ENCODE results near the gene CMTM3.

CMTM3 gene

DNA sequence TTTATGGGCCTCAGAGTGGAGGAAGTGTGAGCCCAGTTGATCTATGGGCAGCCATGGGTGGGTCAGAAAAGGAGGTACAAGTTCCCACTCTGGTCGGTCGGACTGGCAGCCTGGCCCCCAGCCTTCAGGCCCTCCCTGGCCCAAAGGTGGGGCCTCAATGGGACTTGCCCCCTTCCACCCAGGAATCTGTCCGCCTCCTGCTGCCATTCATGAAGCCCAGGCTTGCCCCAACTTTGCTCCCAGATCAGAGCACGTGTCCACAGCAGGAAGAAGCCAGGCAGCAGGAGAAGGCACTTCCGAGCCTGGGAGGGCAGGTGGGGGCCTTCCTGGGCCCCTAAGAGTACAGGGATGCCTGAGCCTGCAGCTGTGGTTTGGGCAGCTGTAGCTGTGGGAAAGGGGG is 3.0 kb upstream of the CMTM3 start:
- no peak for DNase-seq (ENCODE audit: low read depth, low spot score)
- TF ChIP-seq, protein P1, sequence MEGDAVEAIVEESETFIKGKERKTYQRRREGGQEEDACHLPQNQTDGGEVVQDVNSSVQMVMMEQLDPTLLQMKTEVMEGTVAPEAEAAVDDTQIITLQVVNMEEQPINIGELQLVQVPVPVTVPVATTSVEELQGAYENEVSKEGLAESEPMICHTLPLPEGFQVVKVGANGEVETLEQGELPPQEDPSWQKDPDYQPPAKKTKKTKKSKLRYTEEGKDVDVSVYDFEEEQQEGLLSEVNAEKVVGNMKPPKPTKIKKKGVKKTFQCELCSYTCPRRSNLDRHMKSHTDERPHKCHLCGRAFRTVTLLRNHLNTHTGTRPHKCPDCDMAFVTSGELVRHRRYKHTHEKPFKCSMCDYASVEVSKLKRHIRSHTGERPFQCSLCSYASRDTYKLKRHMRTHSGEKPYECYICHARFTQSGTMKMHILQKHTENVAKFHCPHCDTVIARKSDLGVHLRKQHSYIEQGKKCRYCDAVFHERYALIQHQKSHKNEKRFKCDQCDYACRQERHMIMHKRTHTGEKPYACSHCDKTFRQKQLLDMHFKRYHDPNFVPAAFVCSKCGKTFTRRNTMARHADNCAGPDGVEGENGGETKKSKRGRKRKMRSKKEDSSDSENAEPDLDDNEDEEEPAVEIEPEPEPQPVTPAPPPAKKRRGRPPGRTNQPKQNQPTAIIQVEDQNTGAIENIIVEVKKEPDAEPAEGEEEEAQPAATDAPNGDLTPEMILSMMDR (IDR thresholded peaks at IDR 0.05; ENCODE audit: low read depth, low read length) = no peak
- in situ Hi-C loops (cut with HindIII; ENCODE audit: low sequenced_read_pairs) = no loop called here
- H3K4me3 ChIP-seq (ENCODE audit: low read depth, low read length) = no peak overlapping the region

- H3K4me3 ChIP-seq (ENCODE audit: low read depth, low read length) = peak overlapping the region; percentile 72
- in situ Hi-C loops (cut with HindIII; ENCODE audit: low sequenced_read_pairs) = no loop called here
- peak; percentile 73 for DNase-seq (ENCODE audit: low read depth, low spot score)
- TF ChIP-seq, protein P1 (IDR thresholded peaks at IDR 0.05; ENCODE audit: low read depth, low read length) = no peak
These were observed 748 bp upstream of the CMTM3 start for GRCh38 chr16:66603537-66604375.

DNA sequence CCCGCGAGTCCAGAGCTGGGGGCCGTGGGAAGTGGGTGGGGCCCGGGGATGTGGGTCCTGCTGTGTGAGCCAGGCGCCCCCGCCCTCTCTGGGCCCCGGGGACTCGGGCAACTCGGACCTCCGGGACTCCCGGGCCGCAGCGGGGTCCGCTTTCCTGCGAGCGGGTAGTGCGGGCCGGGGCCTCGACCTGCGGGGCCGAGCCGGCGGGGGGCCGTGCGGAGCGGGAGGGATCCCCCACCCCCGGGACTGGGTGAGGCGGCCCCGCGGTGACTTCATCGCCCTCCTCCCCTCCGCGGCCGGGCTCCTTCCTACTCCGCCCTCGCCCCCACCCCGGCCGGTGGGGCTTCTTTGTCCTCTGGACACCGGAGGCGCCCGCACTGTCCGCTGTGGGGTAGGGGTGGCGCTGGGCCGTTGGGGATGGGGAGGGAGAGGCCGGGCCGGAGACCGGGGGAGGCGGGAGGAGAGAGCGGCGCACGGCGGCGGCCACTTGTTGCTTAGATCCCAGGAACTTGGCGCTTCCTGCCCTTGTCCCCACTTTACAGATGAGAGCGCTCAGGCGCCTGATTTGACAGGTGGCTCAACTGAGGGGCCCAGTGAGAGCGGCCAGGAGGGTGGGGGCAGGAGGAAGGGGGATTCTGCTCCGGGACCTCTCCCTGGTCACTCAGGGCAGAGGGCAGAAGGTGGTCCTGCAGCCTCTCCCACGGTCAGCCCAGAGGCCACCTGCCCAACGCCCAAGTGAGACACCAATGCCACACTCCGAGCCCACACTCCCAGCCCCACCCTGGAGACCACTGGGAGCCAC is 874 bp downstream of the CMTM3 start:
- H3K4me3 ChIP-seq (ENCODE audit: low read depth, low read length) = peak overlapping the region; percentile 72
- in situ Hi-C loops (cut with HindIII; ENCODE audit: low sequenced_read_pairs) = no loop called here
- DNase-seq (ENCODE audit: low read depth, low spot score) = peak; percentile 61
- TF ChIP-seq, protein P1 (IDR thresholded peaks at IDR 0.05; ENCODE audit: low read depth, low read length) = no peak

DNA sequence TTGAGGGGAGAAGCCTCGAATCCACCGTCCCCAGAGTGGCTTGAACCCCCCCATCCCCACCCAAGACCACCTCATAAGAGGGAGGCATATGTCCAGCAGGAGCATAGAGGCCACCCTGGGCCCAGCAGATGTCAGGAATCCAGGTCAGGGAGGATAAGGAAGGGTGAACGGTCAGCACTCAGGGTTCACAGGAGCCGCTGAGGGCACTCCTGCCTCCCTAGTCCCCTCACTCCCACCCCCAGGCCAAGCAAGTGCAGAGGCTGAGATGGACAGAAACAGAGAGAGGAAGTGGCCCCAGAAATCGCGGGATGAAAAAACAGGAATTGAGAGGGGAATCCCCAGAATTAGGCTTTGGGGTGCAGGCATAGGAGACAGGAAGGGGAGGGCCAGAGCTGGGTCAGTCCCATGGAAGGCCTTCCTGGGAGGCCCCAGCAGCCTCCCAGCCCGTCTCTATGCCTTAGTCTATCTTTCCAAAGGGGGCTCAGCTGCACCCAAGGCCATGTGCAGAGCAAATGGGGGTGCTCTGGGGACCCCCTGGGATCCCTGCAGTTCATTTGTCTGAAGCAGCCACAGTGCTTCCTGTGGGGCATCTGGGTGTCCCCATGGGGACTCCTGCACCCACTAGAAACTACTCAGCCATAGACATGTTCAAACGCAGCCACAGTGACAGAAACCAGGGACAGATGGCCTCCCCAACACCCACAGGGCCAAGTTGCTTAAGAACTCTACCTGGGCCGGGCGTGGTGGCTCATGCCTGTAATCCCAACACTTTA is 1.7 kb downstream of the CMTM3 start:
- in situ Hi-C loops (cut with HindIII; ENCODE audit: low sequenced_read_pairs) = no loop called here
- no peak for DNase-seq (ENCODE audit: low read depth, low spot score)
- peak overlapping the region; percentile 72 for H3K4me3 ChIP-seq (ENCODE audit: low read depth, low read length)
- TF ChIP-seq, protein P1 (IDR thresholded peaks at IDR 0.05; ENCODE audit: low read depth, low read length) = no peak

GRCh38 chr16:66608241-66609138 is 4.0 kb downstream of the CMTM3 start:
- peak; percentile 90 for DNase-seq (ENCODE audit: low read depth, low spot score)
- in situ Hi-C loops (cut with HindIII; ENCODE audit: low sequenced_read_pairs) = no loop called here
- H3K4me3 ChIP-seq (ENCODE audit: low read depth, low read length) = no peak overlapping the region
- TF ChIP-seq, protein P1 (IDR thresholded peaks at IDR 0.05; ENCODE audit: low read depth, low read length) = peak; percentile 96
